PFSK-1 (cell line): ENCODE data around the gene PADI2.

Experiments
- FOXP2 ChIP-seq: optimal IDR thresholded peaks from 2 replicates; pipeline ENCODE3; 2011; ENCODE audit warnings: borderline replicate concordance, control low read depth, inconsistent platforms; ENCODE audit not compliant: insufficient read depth; ENCODE audit errors: extremely low read length, extremely low read depth
- POLR2AphosphoS5 ChIP-seq: IDR thresholded peaks from 2 replicates; pipeline ENCODE4 v1.6.1; 2012; ENCODE audit warnings: low read depth, mild to moderate bottlenecking, control low read depth, low read length, moderate library complexity
- SIN3A ChIP-seq: IDR thresholded peaks from 2 replicates; pipeline ENCODE4 v1.6.1; 2012; ENCODE audit warnings: mild to moderate bottlenecking, low read length, moderate library complexity, borderline replicate concordance; ENCODE audit not compliant: insufficient read depth
- TAF1 ChIP-seq: IDR thresholded peaks from 2 replicates; pipeline ENCODE4 v1.6.1; 2012; ENCODE audit warnings: low read length, control low read depth, borderline replicate concordance; ENCODE audit not compliant: insufficient read depth
- TF ChIP-seq, protein P1 (sequence below), 2 experiments: IDR thresholded peaks; 2 replicates each; pipeline versions ENCODE4 v1.6.1 to v1.8.0; 2011 to 2012; ENCODE audit warnings: low read depth in 2 of 2, low read length in 2 of 2, control low read depth in 1 of 2, inconsistent platforms in 1 of 2, mild to moderate bottlenecking in 1 of 2, moderate library complexity in 1 of 2; ENCODE audit not compliant: insufficient read depth in 1 of 2

DNA sequence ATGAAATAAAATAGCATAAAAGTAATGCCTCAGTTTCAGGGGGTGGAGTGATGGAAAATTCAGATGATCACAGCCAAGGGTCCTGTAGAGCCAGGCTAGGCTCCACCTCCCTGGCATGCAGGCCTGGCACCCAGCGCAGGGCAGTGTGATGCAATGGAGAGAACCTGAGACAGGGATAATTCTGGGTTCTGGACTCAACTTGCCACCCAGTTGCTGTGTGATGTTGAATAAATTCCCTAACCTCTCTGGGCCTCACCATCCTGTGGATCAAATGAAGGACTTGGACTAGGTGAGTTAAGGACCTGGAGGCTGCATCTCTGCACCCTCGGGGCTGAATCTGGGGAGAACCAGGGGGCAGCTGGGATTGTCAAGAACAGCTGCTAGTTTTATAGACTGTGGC, 17.0 kb downstream of the PADI2 start:
- TF ChIP-seq POLR2AphosphoS5 (no peak), SIN3A (no peak), TAF1 (no peak), FOXP2 (no peak)
- TF ChIP-seq, protein P1, sequence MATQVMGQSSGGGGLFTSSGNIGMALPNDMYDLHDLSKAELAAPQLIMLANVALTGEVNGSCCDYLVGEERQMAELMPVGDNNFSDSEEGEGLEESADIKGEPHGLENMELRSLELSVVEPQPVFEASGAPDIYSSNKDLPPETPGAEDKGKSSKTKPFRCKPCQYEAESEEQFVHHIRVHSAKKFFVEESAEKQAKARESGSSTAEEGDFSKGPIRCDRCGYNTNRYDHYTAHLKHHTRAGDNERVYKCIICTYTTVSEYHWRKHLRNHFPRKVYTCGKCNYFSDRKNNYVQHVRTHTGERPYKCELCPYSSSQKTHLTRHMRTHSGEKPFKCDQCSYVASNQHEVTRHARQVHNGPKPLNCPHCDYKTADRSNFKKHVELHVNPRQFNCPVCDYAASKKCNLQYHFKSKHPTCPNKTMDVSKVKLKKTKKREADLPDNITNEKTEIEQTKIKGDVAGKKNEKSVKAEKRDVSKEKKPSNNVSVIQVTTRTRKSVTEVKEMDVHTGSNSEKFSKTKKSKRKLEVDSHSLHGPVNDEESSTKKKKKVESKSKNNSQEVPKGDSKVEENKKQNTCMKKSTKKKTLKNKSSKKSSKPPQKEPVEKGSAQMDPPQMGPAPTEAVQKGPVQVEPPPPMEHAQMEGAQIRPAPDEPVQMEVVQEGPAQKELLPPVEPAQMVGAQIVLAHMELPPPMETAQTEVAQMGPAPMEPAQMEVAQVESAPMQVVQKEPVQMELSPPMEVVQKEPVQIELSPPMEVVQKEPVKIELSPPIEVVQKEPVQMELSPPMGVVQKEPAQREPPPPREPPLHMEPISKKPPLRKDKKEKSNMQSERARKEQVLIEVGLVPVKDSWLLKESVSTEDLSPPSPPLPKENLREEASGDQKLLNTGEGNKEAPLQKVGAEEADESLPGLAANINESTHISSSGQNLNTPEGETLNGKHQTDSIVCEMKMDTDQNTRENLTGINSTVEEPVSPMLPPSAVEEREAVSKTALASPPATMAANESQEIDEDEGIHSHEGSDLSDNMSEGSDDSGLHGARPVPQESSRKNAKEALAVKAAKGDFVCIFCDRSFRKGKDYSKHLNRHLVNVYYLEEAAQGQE (IDR thresholded peaks at IDR 0.05; ENCODE audit: insufficient read depth in 1 of 2, low read depth in 2 of 2, low read length in 2 of 2), result no peak
